Neuronal stem cell (in vitro differentiated cells): ENCODE results near the gene KRTAP4-7.

Source experiments
- DNase-seq: peaks from one replicate; pipeline ENCODE4 v3.0.0-alpha.2; 2013; ENCODE audit warnings: low spot score
- H2AFZ ChIP-seq: one replicate; pipeline ENCODE4 v1.6.1; 2013; ENCODE audit warnings: mild to moderate bottlenecking, low read length, inconsistent platforms
- H2AK5ac ChIP-seq: 2 replicates; pipeline ENCODE4 v1.6.1; 2013; ENCODE audit warnings: low read depth, mild to moderate bottlenecking, inconsistent platforms, low read length, moderate library complexity, mixed read lengths
- H2BK120ac ChIP-seq: 2 replicates; pipeline ENCODE4 v1.6.1; 2013; ENCODE audit warnings: low read depth, mild to moderate bottlenecking, inconsistent platforms, low read length, moderate library complexity, mixed read lengths
- H2BK12ac ChIP-seq: one replicate; pipeline ENCODE4 v1.6.1; 2013; ENCODE audit warnings: low read length, inconsistent platforms
- H2BK15ac ChIP-seq: 2 replicates; pipeline ENCODE4 v1.6.1; 2013; ENCODE audit warnings: mild to moderate bottlenecking, low read length, inconsistent platforms, mixed read lengths
- H2BK5ac ChIP-seq: one replicate; pipeline ENCODE4 v1.6.1; 2013; ENCODE audit warnings: inconsistent platforms, mild to moderate bottlenecking, low read length, moderate library complexity
- H3K14ac ChIP-seq: one replicate; pipeline ENCODE4 v1.6.1; 2013; ENCODE audit warnings: low read length, inconsistent platforms
- H3K18ac ChIP-seq: 2 replicates; pipeline ENCODE4 v1.6.1; 2013; ENCODE audit warnings: low read length, inconsistent platforms
- H3K23ac ChIP-seq: 2 replicates; pipeline ENCODE4 v1.6.1; 2013; ENCODE audit warnings: low read depth, mild to moderate bottlenecking, mixed read lengths, low read length, inconsistent platforms; ENCODE audit not compliant: poor library complexity
- H3K27ac ChIP-seq: replicated peaks from 3 replicates; pipeline ENCODE4 v1.5.1; 2013; ENCODE audit warnings: low read length, inconsistent platforms
- H3K27me3 ChIP-seq, 3 experiments: 2 replicates each; pipeline ENCODE4 v1.6.1; 2013; ENCODE audit warnings: low read length in 3 of 3, mild to moderate bottlenecking in 2 of 3, inconsistent platforms in 1 of 3, low read depth in 1 of 3, mixed read lengths in 1 of 3, moderate library complexity in 1 of 3; ENCODE audit not compliant: control insufficient read depth in 3 of 3, insufficient read depth in 3 of 3
- H3K36me3 ChIP-seq, 2 donors: replicated peaks in 1 of 2; 2 replicates each; pipeline ENCODE4 v1.6.1; 2013; ENCODE audit warnings: low read length in 2 of 2; ENCODE audit not compliant: control insufficient read depth in 2 of 2, insufficient read depth in 2 of 2
- H3K4ac ChIP-seq: 2 replicates; pipeline ENCODE4 v1.6.1; 2013; ENCODE audit warnings: inconsistent platforms, mild to moderate bottlenecking, low read length, moderate library complexity
- H3K4me1 ChIP-seq, 2 donors: 1 replicate in 1 of 2; 2 replicates in 1 of 2; pipeline ENCODE4 v1.6.1; 2013; ENCODE audit warnings: low read length in 2 of 2, low read depth in 1 of 2; ENCODE audit not compliant: control insufficient read depth in 2 of 2, insufficient read depth in 1 of 2
- H3K4me2 ChIP-seq: one replicate; pipeline ENCODE4 v1.6.1; 2013; ENCODE audit warnings: mild to moderate bottlenecking, low read length, inconsistent platforms; ENCODE audit not compliant: insufficient read depth, poor library complexity, severe bottlenecking
- H3K4me3 ChIP-seq, 2 donors: 2 replicates each; pipeline ENCODE4 v1.5.1; 2013; ENCODE audit warnings: low read length in 2 of 2, mild to moderate bottlenecking in 2 of 2, inconsistent platforms in 1 of 2, moderate library complexity in 1 of 2
- H3K79me1 ChIP-seq: one replicate; pipeline ENCODE4 v1.6.1; 2013; ENCODE audit warnings: low read depth, mild to moderate bottlenecking, inconsistent platforms, low read length, moderate library complexity
- H3K9ac ChIP-seq: one replicate; pipeline ENCODE4 v1.6.1; 2013; ENCODE audit warnings: mild to moderate bottlenecking, low read depth, low read length, inconsistent platforms; ENCODE audit not compliant: poor library complexity
- H3K9me3 ChIP-seq, 2 donors: replicated peaks in 1 of 2; 2 replicates each; pipeline versions ENCODE3 to v1.6.1; 2013; ENCODE audit warnings: low read length in 2 of 2, mild to moderate bottlenecking in 2 of 2, inconsistent platforms in 1 of 2, low read depth in 1 of 2, mixed read lengths in 1 of 2, moderate library complexity in 1 of 2; ENCODE audit not compliant: control insufficient read depth in 2 of 2, insufficient read depth in 1 of 2
- H4K8ac ChIP-seq: one replicate; pipeline ENCODE4 v1.6.1; 2013; ENCODE audit warnings: low read depth, mild to moderate bottlenecking, inconsistent platforms, low read length, moderate library complexity
- H4K91ac ChIP-seq: one replicate; pipeline ENCODE4 v1.6.1; 2013; ENCODE audit warnings: low read length, low read depth, mild to moderate bottlenecking, inconsistent platforms; ENCODE audit not compliant: poor library complexity
- WGBS, 2 donors: extraction: QIAGEN DNeasy Blood & Tissue Kit; methylation state at CpG; one replicate each; pipeline ENCODE4 v1.1.7; 2013; ENCODE audit warnings: missing lambda C conversion rate in 2 of 2, mixed read lengths in 1 of 2; ENCODE audit not compliant: insufficient read length in 2 of 2, insufficient replicate concordance in 1 of 2; ENCODE audit errors: extremely low coverage in 2 of 2; 5-methylcytosine and 5-hydroxymethylcytosine counted together

The KRTAP4-7 gene

GRCh38 chr17:41133880-41134735 lies 50.2 kb downstream of the KRTAP4-7 start:
- no peak overlapping the region for H4K91ac ChIP-seq
- no peaks in the 10 kb centered on the region for H3K36me3 ChIP-seq
- H3K4me3 ChIP-seq: no peak overlapping the region
- no peaks in the 10 kb centered on the region for H3K79me1 ChIP-seq
- H2BK15ac ChIP-seq: no peak overlapping the region
- no peak overlapping the region for H2BK120ac ChIP-seq
- no peak overlapping the region for H3K23ac ChIP-seq
- H3K27ac ChIP-seq: no peak overlapping the region
- no peak overlapping the region for H3K4ac ChIP-seq
- no peak overlapping the region for H4K8ac ChIP-seq
- no peaks in the 10 kb centered on the region for H3K4me1 ChIP-seq
- no peak overlapping the region for H3K9ac ChIP-seq
- WGBS, 2 donors: no CpG with 5 or more reads among the region's 2 CpGs
- no peak overlapping the region for H2BK12ac ChIP-seq
- no peak overlapping the region for H3K4me2 ChIP-seq
- H3K14ac ChIP-seq: no peak overlapping the region
- no peak overlapping the region for H3K18ac ChIP-seq
- H2BK5ac ChIP-seq: no peak overlapping the region
- no peak for DNase-seq
- H3K9me3 ChIP-seq: no peaks in the 10 kb centered on the region
- no peak overlapping the region for H2AFZ ChIP-seq
- H2AK5ac ChIP-seq: no peak overlapping the region
- H3K27me3 ChIP-seq: no peaks in the 10 kb centered on the region
